ENCODE measurements around the gene SIRT5. TPM values are rescaled to one million over a fixed set of nuclear protein-coding genes. Genes with fewer than 3 reads are reported as not detected.
A peak's percentile ranks its signal among the peaks of the same experiment; 100 is the strongest.

SIRT5 gene
- total and polyA plus RNA-seq, 12 donors = 10.8 to 60.1 (median 46.2) TPM

GRCh38 chr6:13655700-13656099 lies 81.3 kb downstream of the SIRT5 start:
- Histone ChIP-seq H3K27ac (no peak overlapping the region), H3K27me3 (no peaks in the 10 kb centered on the region), H3K4me3 (no peak overlapping the region), H3K9me3 (no peaks in the 10 kb centered on the region), H3K36me3 (peaks cover 0 to 29% (median 0%) of the 10 kb centered on the region in 9 donors), H3K4me1 (peaks cover 0 to 21% (median 16%) of the 10 kb centered on the region in 9 donors)
- WGBS, 2 donors = 66 to 76% methylated on average over 1 of the region's 1 CpG
- DNase-seq (no peak), ATAC-seq (no peak)
- intact Hi-C loops (cut with DNase I) = no loop called here
- no peak for TF ChIP-seq CTCF (IDR thresholded peaks at IDR 0.05)

GRCh38 chr6:13660273-13660672 lies 85.9 kb downstream of the SIRT5 start:
- WGBS, 2 donors = 94 to 97% methylated on average over 1 of the region's 1 CpG
- no peak for TF ChIP-seq CTCF (IDR thresholded peaks at IDR 0.05)
- Histone ChIP-seq H3K9me3 (no peaks in the 10 kb centered on the region), H3K4me3 (no peak overlapping the region), H3K36me3 (peaks cover 0 to 15% (median 0%) of the 10 kb centered on the region in 9 donors), H3K27me3 (no peaks in the 10 kb centered on the region), H3K4me1 (peaks cover 0 to 56% (median 34%) of the 10 kb centered on the region in 9 donors), H3K27ac (no peak overlapping the region)
- no peak for DNase-seq
- intact Hi-C loops (cut with DNase I) = no loop called here
- ATAC-seq = no peak

- peaks cover 0 to 11% (median 0%) of the 10 kb centered on the region in 9 donors for H3K36me3 ChIP-seq
- ATAC-seq = peak in 1 of 8 donors; percentile 37
- intact Hi-C loops (cut with DNase I) = no loop called here
- no peak for TF ChIP-seq CTCF (IDR thresholded peaks at IDR 0.05)
- no peaks in the 10 kb centered on the region for H3K9me3 ChIP-seq
- H3K27ac ChIP-seq = no peak overlapping the region
- peaks cover 0 to 56% (median 34%) of the 10 kb centered on the region in 9 donors for H3K4me1 ChIP-seq
- 96 to 100% methylated on average over 1 of the region's 1 CpG for WGBS, 2 donors
- H3K27me3 ChIP-seq = no peaks in the 10 kb centered on the region
- DNase-seq = no peak
- H3K4me3 ChIP-seq = no peak overlapping the region
Measured at GRCh38 chr6:13660893-13661292, 86.5 kb downstream of the SIRT5 start.

GRCh38 chr6:13661647-13662046 lies 87.2 kb downstream of the SIRT5 start:
- no peak for ATAC-seq
- Histone ChIP-seq H3K4me3 (no peak overlapping the region), H3K27me3 (no peaks in the 10 kb centered on the region), H3K36me3 (peaks cover 0 to 4% (median 0%) of the 10 kb centered on the region in 9 donors), H3K4me1 (peaks cover 0 to 56% (median 34%) of the 10 kb centered on the region in 9 donors), H3K9me3 (no peaks in the 10 kb centered on the region), H3K27ac (no peak overlapping the region)
- no peak for TF ChIP-seq CTCF (IDR thresholded peaks at IDR 0.05)
- DNase-seq = no peak
- WGBS, 2 donors = 64 to 92% methylated on average over 2 of the region's 2 CpGs
- intact Hi-C loops (cut with DNase I) = no loop called here
